ENCODE results near the gene ZPLD1.

ZPLD1 gene

GRCh38 chr3:102471001-102471400 is 36.2 kb downstream of the ZPLD1 start:
- no peak for DNase-seq

- no peak for DNase-seq
Observed at GRCh38 chr3:102471491-102471890, 36.7 kb downstream of the ZPLD1 start.

- no peak for DNase-seq
Observed at GRCh38 chr3:102473648-102474047, 38.8 kb downstream of the ZPLD1 start.

GRCh38 chr3:102474207-102474606 is 39.4 kb downstream of the ZPLD1 start:
- DNase-seq = no peak

GRCh38 chr3:102476198-102476597 is 41.4 kb downstream of the ZPLD1 start:
- DNase-seq = no peak

- DNase-seq = no peak
Observed at GRCh38 chr3:102478160-102478559, 43.3 kb downstream of the ZPLD1 start.

GRCh38 chr3:102480139-102480538 is 45.3 kb downstream of the ZPLD1 start:
- DNase-seq = no peak

- DNase-seq = no peak
Observed at GRCh38 chr3:102481050-102481449, 46.2 kb downstream of the ZPLD1 start.

- DNase-seq = no peak
Observed at GRCh38 chr3:102483556-102483955, 48.7 kb downstream of the ZPLD1 start.

- no peak for DNase-seq
Observed at GRCh38 chr3:102484363-102484762, 49.5 kb downstream of the ZPLD1 start.

GRCh38 chr3:102485701-102486100 is 50.9 kb downstream of the ZPLD1 start:
- no peak for DNase-seq

- no peak for DNase-seq
Observed at GRCh38 chr3:102488331-102488730, 53.5 kb downstream of the ZPLD1 start.

GRCh38 chr3:102492300-102492699 is 57.5 kb downstream of the ZPLD1 start:
- no peak for DNase-seq

- DNase-seq = no peak
Observed at GRCh38 chr3:102497571-102497970, 62.8 kb downstream of the ZPLD1 start.

- no peak for DNase-seq
Observed at GRCh38 chr3:102505542-102505941, 70.7 kb downstream of the ZPLD1 start.

- DNase-seq = no peak
Observed at GRCh38 chr3:102510663-102511062, 75.8 kb downstream of the ZPLD1 start.

- DNase-seq = no peak
Observed at GRCh38 chr3:102511168-102511567, 76.4 kb downstream of the ZPLD1 start.

- DNase-seq = no peak
Observed at GRCh38 chr3:102511639-102512038, 76.8 kb downstream of the ZPLD1 start.

GRCh38 chr3:102512734-102513504 is 78.1 kb downstream of the ZPLD1 start:
- no peak for DNase-seq

- no peak for DNase-seq
Observed at GRCh38 chr3:102514241-102514640, 79.4 kb downstream of the ZPLD1 start.

GRCh38 chr3:102521246-102521645 is 86.4 kb downstream of the ZPLD1 start:
- DNase-seq = no peak

- DNase-seq = no peak
Observed at GRCh38 chr3:102525624-102526023, 90.8 kb downstream of the ZPLD1 start.

GRCh38 chr3:102526865-102527264 is 92.0 kb downstream of the ZPLD1 start:
- DNase-seq = no peak

- DNase-seq = no peak
Observed at GRCh38 chr3:102528727-102529126, 93.9 kb downstream of the ZPLD1 start.

All from stimulated activated CD4-positive, alpha-beta T cell treated with anti-CD3 and anti-CD28 coated beads, Interleukin-1b, Interleukin-23, amount 100 ng/mL, for 48 hours (primary cell).